ENCODE data around the gene RNF123. TPM values are rescaled to one million over a fixed set of nuclear protein-coding genes. Genes with fewer than 3 reads are reported as not detected.

RNF123 gene
- 46.7 and 48.6 TPM in 2 replicates for total RNA-seq (2021)
- Bru-seq, nascent RNA: percentile 55 among the genes with signal in this experiment
- BruChase-seq, experiment 1, labeled RNA remaining after a 2-hour chase: percentile 66 among the genes with signal in this experiment
- percentile 71 among the genes with signal in this experiment for BruChase-seq, experiment 2, labeled RNA remaining after a 6-hour chase
- long read RNA-seq, full-length matches to known transcripts: 12 of 35 reads
- long read RNA-seq, partial matches to known transcripts: 6 of 35 reads
- long read RNA-seq, other reads (novel, unspliced or antisense): 17 of 35 reads

DNA sequence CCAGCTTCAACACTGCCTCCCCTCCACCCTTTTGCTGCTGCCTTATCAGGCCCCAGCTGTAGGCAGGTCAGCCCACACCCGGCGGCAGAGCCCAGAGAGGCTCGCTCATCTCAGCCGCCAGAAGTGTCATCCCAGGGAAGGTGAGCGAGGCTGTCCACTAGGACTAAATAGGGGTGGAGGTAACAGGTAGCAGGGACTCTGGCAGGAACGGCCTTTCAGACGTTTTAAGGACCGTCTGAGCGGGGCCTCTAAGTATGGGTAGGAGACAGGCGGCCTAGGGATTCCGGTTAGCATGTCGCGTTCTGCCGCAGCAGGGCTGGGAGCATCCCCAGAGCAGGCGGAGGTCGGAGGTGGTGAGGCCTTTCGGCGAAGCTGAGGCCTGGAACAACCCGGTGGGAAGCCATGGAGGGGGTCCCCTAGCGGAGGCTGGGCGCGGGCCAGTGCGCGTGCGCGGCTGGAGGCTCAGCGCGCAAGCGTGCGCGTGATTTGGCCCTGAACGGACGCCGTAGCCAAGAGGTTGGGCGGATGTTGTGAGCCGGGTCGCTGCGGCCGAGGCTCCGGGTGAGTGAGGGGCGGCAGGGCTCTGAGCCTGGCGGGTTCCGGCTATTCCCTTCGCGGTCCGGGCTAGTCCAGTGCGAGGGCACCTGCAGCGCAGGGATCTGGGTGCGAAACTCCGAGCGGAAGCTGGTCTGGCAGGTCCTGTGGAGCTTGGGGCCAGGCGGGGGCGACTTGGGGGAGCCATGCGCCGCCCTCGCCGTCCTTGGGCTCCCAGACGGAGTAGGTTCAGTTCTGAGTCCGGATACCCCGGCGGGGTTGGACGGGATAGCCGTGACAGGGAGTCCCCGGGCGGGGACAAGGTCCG, at the start of gene RNF123, which contains the start of gene MST1:
Gene RNF123, plus strand, starts transcription at position 512 of the 862 bp plus-strand sequence. CDS start 1,609 bp downstream, outside the sequence.
Gene MST1, minus strand, starts transcription at position 429 of the 862 bp plus-strand sequence. CDS start 783 bp downstream, outside the sequence.
- intact Hi-C loops (cut with micrococcal nuclease; ENCODE audit: unreplicated experiment): no loop called here
- Histone ChIP-seq H3K27ac (peak within 1 kb of the TSS; percentile 21; the same call in 1 of the 2 replicates), H4K20me1 (ENCODE audit: insufficient read depth) (no peaks in the 10 kb centered on the region), H3K9me2 (ENCODE audit: insufficient read depth) (no peaks in the 10 kb centered on the region), H3K27me3 (ENCODE audit: insufficient read depth, low read depth) (no peaks in the 10 kb centered on the region), H3K36me3 (ENCODE audit: low read depth) (no peaks in the 10 kb centered on the region; the same call in 1 of the 2 replicates), H3K4me3 (peak within 1 kb of the TSS; percentile 95), H3K9me3 (ENCODE audit: insufficient read depth, low read depth) (no peaks in the 10 kb centered on the region), H3F3A (ENCODE audit: insufficient read depth, low read depth) (no peaks in the 10 kb centered on the region), H2AFZ (peak within 1 kb of the TSS; percentile 78), H3K4me2 (peak within 1 kb of the TSS; percentile 74), H3K79me2 (ENCODE audit: low read depth) (peaks cover 9% of the 10 kb centered on the region; the same call in 1 of the 2 replicates), H3K4me1 (replicated peaks; ENCODE audit: insufficient read depth) (no peaks in the 10 kb centered on the region)
- TSS peak; percentile 82 for BruUV-seq (replicated peaks)
- POLR2A ChIA-PET (ENCODE audit: unreplicated experiment): no interaction called here
- CTCF ChIA-PET: no interaction called here
- TF ChIP-seq EZH2 (IDR thresholded peaks at IDR 0.05; ENCODE audit: low read depth): no peak
- TF ChIP-seq, protein P1, sequence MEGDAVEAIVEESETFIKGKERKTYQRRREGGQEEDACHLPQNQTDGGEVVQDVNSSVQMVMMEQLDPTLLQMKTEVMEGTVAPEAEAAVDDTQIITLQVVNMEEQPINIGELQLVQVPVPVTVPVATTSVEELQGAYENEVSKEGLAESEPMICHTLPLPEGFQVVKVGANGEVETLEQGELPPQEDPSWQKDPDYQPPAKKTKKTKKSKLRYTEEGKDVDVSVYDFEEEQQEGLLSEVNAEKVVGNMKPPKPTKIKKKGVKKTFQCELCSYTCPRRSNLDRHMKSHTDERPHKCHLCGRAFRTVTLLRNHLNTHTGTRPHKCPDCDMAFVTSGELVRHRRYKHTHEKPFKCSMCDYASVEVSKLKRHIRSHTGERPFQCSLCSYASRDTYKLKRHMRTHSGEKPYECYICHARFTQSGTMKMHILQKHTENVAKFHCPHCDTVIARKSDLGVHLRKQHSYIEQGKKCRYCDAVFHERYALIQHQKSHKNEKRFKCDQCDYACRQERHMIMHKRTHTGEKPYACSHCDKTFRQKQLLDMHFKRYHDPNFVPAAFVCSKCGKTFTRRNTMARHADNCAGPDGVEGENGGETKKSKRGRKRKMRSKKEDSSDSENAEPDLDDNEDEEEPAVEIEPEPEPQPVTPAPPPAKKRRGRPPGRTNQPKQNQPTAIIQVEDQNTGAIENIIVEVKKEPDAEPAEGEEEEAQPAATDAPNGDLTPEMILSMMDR (conservative IDR thresholded peaks at IDR 0.05): no peak; the same call in 1 of the 2 replicates
- peak; percentile 61 to 88 for DNase-seq

DNA sequence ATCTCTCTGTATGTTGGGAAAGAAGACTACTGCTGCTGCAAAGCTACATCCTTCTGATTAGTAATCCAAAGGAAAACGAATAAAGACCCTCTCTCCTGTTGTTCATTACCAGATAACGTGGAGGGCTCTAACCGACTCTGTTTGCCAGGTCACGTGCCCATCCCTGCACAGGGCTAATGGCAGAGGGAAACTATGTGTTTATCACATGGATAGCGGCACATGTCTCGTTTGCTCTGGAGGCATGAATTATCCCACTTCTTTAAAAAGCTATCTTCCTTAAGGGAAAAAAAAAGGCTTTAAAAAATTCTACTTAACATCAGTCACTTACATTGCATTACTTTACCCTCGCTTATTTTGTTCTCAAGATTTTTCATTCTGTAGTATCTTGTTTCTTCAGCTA, 48.1 kb upstream of the RNF123 start:
- Histone ChIP-seq H3F3A (ENCODE audit: insufficient read depth, low read depth) (peaks cover 4% of the 10 kb centered on the region; the same call in 1 of the 2 replicates), H4K20me1 (ENCODE audit: insufficient read depth) (no peaks in the 10 kb centered on the region), H3K27ac (no peak overlapping the region), H3K4me3 (no peak overlapping the region), H3K36me3 (ENCODE audit: low read depth) (no peaks in the 10 kb centered on the region), H3K9me3 (ENCODE audit: insufficient read depth, low read depth) (no peaks in the 10 kb centered on the region), H3K9me2 (ENCODE audit: insufficient read depth) (no peaks in the 10 kb centered on the region), H3K4me2 (no peak overlapping the region), H2AFZ (no peak overlapping the region), H3K4me1 (replicated peaks; ENCODE audit: insufficient read depth) (peaks cover 27% of the 10 kb centered on the region), H3K27me3 (ENCODE audit: insufficient read depth, low read depth) (no peaks in the 10 kb centered on the region), H3K79me2 (ENCODE audit: low read depth) (no peaks in the 10 kb centered on the region)
- CTCF ChIA-PET: interaction anchor here (0.7 kb wide), 1 partner anchor 396 kb away, joined by 4 read pairs; no protein-coding TSS in a partner anchor
- intact Hi-C loops (cut with micrococcal nuclease; ENCODE audit: unreplicated experiment): no loop called here
- no peak for DNase-seq
- TF ChIP-seq, protein P1 (conservative IDR thresholded peaks at IDR 0.05): no peak
- no peak for TF ChIP-seq EZH2 (IDR thresholded peaks at IDR 0.05; ENCODE audit: low read depth)
- POLR2A ChIA-PET (ENCODE audit: unreplicated experiment): no interaction called here
- BruUV-seq (replicated peaks): no TSS peak

DNA sequence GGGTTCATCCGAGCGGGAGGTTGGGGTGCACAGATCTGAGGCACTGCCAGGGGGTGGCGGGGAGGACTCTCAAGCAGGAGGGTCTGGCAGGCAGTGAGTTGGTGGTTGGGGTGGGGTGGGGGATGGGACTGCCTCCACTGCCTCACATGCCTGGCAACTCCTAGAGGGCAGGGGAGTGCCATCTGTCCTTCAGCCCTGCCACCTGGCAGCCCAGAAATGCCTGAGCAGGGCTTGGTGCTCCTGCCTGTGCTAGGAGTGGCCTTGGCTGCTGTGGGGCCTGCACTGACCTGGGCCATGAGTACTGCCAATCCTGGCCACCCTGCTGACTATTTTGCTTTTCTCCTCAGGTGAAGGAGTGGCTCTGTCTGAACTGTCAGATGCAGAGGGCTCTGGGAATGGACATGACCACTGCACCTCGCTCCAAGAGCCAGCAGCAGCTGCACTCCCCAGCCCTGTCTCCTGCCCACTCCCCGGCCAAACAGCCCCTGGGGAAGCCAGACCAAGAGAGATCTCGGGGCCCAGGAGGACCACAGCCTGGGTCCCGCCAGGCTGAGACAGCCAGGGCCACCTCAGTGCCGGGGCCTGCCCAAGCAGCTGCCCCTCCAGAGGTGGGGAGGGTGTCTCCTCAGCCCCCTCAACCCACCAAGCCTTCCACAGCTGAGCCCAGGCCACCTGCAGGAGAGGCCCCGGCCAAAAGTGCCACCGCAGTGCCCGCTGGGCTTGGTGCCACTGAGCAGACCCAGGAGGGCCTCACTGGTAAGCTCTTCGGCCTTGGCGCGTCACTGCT, 47.2 kb upstream of the RNF123 start:
- Histone ChIP-seq H3K27me3 (ENCODE audit: insufficient read depth, low read depth) (no peaks in the 10 kb centered on the region), H3K4me3 (no peak overlapping the region), H3K9me3 (ENCODE audit: insufficient read depth, low read depth) (no peaks in the 10 kb centered on the region), H3K27ac (no peak overlapping the region), H3K4me2 (no peak overlapping the region), H2AFZ (no peak overlapping the region), H4K20me1 (ENCODE audit: insufficient read depth) (no peaks in the 10 kb centered on the region), H3K79me2 (ENCODE audit: low read depth) (no peaks in the 10 kb centered on the region), H3K36me3 (ENCODE audit: low read depth) (no peaks in the 10 kb centered on the region), H3K4me1 (replicated peaks; ENCODE audit: insufficient read depth) (peaks cover 19% of the 10 kb centered on the region), H3K9me2 (ENCODE audit: insufficient read depth) (no peaks in the 10 kb centered on the region), H3F3A (ENCODE audit: insufficient read depth, low read depth) (peaks cover 4% of the 10 kb centered on the region; the same call in 1 of the 2 replicates)
- no peak for DNase-seq
- POLR2A ChIA-PET (ENCODE audit: unreplicated experiment): no interaction called here
- no TSS peak for BruUV-seq (replicated peaks)
- TF ChIP-seq EZH2 (IDR thresholded peaks at IDR 0.05; ENCODE audit: low read depth): no peak
- TF ChIP-seq, protein P1 (conservative IDR thresholded peaks at IDR 0.05): no peak
- intact Hi-C loops (cut with micrococcal nuclease; ENCODE audit: unreplicated experiment): no loop called here
- CTCF ChIA-PET: interaction anchor here (0.7 kb wide), 1 partner anchor 395 kb away, joined by 4 read pairs; no protein-coding TSS in a partner anchor
